Measurements from ENCODE around the gene RFLNA. TPM values are rescaled to one million over a fixed set of nuclear protein-coding genes. Genes with fewer than 3 reads are reported as not detected.

The RFLNA gene
- total and polyA plus RNA-seq, 2 experiments from 2014 or later = 1.2 to 4.6 TPM

GRCh38 chr12:124347335-124347734, 52.4 kb downstream of the RFLNA start:
- Histone ChIP-seq H3K79me2 (ENCODE audit: insufficient read depth) (peaks cover 76% of the 10 kb centered on the region), H3K27me3 (replicated peaks; ENCODE audit: insufficient read depth) (no peaks in the 10 kb centered on the region), H4K20me1 (ENCODE audit: insufficient read depth) (no peaks in the 10 kb centered on the region), H3K9ac (no peak overlapping the region), H2AFZ (no peak overlapping the region), H3K36me3 (ENCODE audit: low read depth) (peaks cover 73% of the 10 kb centered on the region), H3K9me2 (ENCODE audit: insufficient read depth) (no peaks in the 10 kb centered on the region), H3F3A (ENCODE audit: insufficient read depth) (peaks cover 16% of the 10 kb centered on the region; the same call in 1 of the 2 replicates), H3K9me3 (ENCODE audit: low read depth) (no peaks in the 10 kb centered on the region), H3K27ac (no peak overlapping the region), H3K4me1 (ENCODE audit: insufficient read depth) (no peaks in the 10 kb centered on the region), H3K4me2 (ENCODE audit: unreplicated experiment) (no peak overlapping the region), H3K4me3 (no peak overlapping the region)
- in situ Hi-C loops (cut with MboI) = no loop called here
- 92 to 95% methylated on average over 9 of the region's 9 CpGs for WGBS, 2 experiments (ENCODE audit: low coverage in 1 of 2, low lambda C conversion rate in 2 of 2, missing lambda C conversion rate in 2 of 2)
- no peak for DNase-seq
- TF ChIP-seq EZH2 (IDR thresholded peaks at IDR 0.05; ENCODE audit: insufficient read depth, poor library complexity, severe bottlenecking) (no peak), EZH2phosphoT487 (IDR thresholded peaks at IDR 0.05; ENCODE audit: insufficient read depth, low read depth) (no peak)

DNA sequence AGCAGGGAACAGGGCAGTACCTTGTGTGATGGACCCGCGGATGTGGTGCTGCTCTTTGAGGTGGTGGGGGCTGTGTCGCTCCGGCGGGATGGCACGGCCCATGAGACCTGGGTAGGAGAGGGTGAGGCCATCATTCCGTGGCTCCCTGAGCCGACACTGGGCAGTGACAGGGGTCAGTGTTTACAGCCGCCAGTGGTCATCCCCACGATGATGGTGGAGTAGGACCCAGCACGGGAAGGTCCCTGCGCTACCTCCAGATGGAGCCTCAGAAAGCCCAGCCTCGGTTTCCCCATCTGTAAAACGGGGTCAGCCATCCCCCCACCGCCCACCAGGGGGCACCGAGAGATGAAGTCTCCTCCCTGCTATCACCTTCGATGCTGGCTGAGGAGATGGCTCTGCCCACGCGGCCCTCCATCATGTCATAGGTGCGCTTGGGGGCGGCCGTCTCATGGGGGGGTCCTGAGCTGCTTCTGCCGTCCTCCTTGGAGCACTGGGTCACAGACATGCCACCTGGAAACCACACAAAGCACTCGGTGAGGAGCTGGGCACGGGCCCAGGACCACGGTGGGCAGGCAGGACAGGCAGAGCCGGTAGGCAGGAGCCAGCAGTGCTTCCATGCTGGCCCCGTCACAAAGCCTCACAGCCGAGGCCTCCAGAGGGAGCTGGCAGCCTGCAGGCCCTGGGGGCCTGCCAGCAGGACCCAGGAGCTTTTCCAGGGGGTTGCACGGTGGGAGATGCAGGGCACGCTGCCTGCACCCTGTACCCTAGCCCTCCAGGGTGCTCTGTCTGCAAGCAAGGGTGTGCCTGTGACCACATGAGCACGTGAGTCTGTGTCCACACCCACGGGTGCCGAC, 53.1 kb downstream of the RFLNA start:
- Histone ChIP-seq H3K4me2 (ENCODE audit: unreplicated experiment) (no peak overlapping the region), H3K79me2 (ENCODE audit: insufficient read depth) (peaks cover 76% of the 10 kb centered on the region), H3K9me2 (ENCODE audit: insufficient read depth) (no peaks in the 10 kb centered on the region), H3K9ac (no peak overlapping the region), H3K27me3 (replicated peaks; ENCODE audit: insufficient read depth) (no peaks in the 10 kb centered on the region), H3K4me1 (ENCODE audit: insufficient read depth) (no peaks in the 10 kb centered on the region), H3K9me3 (ENCODE audit: low read depth) (no peaks in the 10 kb centered on the region), H3K4me3 (no peak overlapping the region), H4K20me1 (ENCODE audit: insufficient read depth) (no peaks in the 10 kb centered on the region), H3K27ac (no peak overlapping the region), H3F3A (ENCODE audit: insufficient read depth) (peaks cover 21% of the 10 kb centered on the region; the same call in 1 of the 2 replicates), H3K36me3 (ENCODE audit: low read depth) (peaks cover 73% of the 10 kb centered on the region), H2AFZ (no peak overlapping the region)
- DNase-seq = peak; percentile 26
- WGBS, 2 experiments (ENCODE audit: low coverage in 1 of 2, low lambda C conversion rate in 2 of 2, missing lambda C conversion rate in 2 of 2) = 75% methylated on average over 33 to 34 of the region's 34 CpGs
- TF ChIP-seq EZH2phosphoT487 (IDR thresholded peaks at IDR 0.05; ENCODE audit: insufficient read depth, low read depth) (no peak), EZH2 (IDR thresholded peaks at IDR 0.05; ENCODE audit: insufficient read depth, poor library complexity, severe bottlenecking) (no peak)
- in situ Hi-C loops (cut with MboI) = no loop called here

GRCh38 chr12:124348659-124349380, 53.9 kb downstream of the RFLNA start:
- in situ Hi-C loops (cut with MboI) = no loop called here
- H3K9ac ChIP-seq = no peak overlapping the region
- peaks cover 73% of the 10 kb centered on the region for H3K36me3 ChIP-seq (ENCODE audit: low read depth)
- DNase-seq = no peak
- H3K9me3 ChIP-seq (ENCODE audit: low read depth) = no peaks in the 10 kb centered on the region
- H4K20me1 ChIP-seq (ENCODE audit: insufficient read depth) = no peaks in the 10 kb centered on the region
- H3K27ac ChIP-seq = no peak overlapping the region
- H3K4me3 ChIP-seq = no peak overlapping the region
- 86 to 88% methylated on average over 32 of the region's 32 CpGs for WGBS, 2 experiments (ENCODE audit: low coverage in 1 of 2, low lambda C conversion rate in 2 of 2, missing lambda C conversion rate in 2 of 2)
- no peaks in the 10 kb centered on the region for H3K9me2 ChIP-seq (ENCODE audit: insufficient read depth)
- peaks cover 22% of the 10 kb centered on the region; the same call in 1 of the 2 replicates for H3F3A ChIP-seq (ENCODE audit: insufficient read depth)
- no peaks in the 10 kb centered on the region for H3K27me3 ChIP-seq (replicated peaks; ENCODE audit: insufficient read depth)
- no peak overlapping the region for H2AFZ ChIP-seq
- peaks cover 78% of the 10 kb centered on the region for H3K79me2 ChIP-seq (ENCODE audit: insufficient read depth)
- no peaks in the 10 kb centered on the region for H3K4me1 ChIP-seq (ENCODE audit: insufficient read depth)
- TF ChIP-seq EZH2 (IDR thresholded peaks at IDR 0.05; ENCODE audit: insufficient read depth, poor library complexity, severe bottlenecking) = no peak
- no peak for TF ChIP-seq EZH2phosphoT487 (IDR thresholded peaks at IDR 0.05; ENCODE audit: insufficient read depth, low read depth)
- H3K4me2 ChIP-seq (ENCODE audit: unreplicated experiment) = no peak overlapping the region

GRCh38 chr12:124350491-124350890, 55.6 kb downstream of the RFLNA start:
- H3K27me3 ChIP-seq (replicated peaks; ENCODE audit: insufficient read depth) = no peaks in the 10 kb centered on the region
- no peaks in the 10 kb centered on the region for H3K4me1 ChIP-seq (ENCODE audit: insufficient read depth)
- H2AFZ ChIP-seq = no peak overlapping the region
- WGBS, 2 experiments (ENCODE audit: low coverage in 1 of 2, low lambda C conversion rate in 2 of 2, missing lambda C conversion rate in 2 of 2) = 94% methylated on average over 15 to 18 of the region's 18 CpGs
- no peaks in the 10 kb centered on the region for H4K20me1 ChIP-seq (ENCODE audit: insufficient read depth)
- H3K79me2 ChIP-seq (ENCODE audit: insufficient read depth) = peaks cover 89% of the 10 kb centered on the region
- H3K9me3 ChIP-seq (ENCODE audit: low read depth) = no peaks in the 10 kb centered on the region
- no peak overlapping the region for H3K27ac ChIP-seq
- H3K4me3 ChIP-seq = no peak overlapping the region
- peaks cover 22% of the 10 kb centered on the region; the same call in 1 of the 2 replicates for H3F3A ChIP-seq (ENCODE audit: insufficient read depth)
- H3K9ac ChIP-seq = no peak overlapping the region
- peaks cover 71% of the 10 kb centered on the region for H3K36me3 ChIP-seq (ENCODE audit: low read depth)
- TF ChIP-seq EZH2 (IDR thresholded peaks at IDR 0.05; ENCODE audit: insufficient read depth, poor library complexity, severe bottlenecking) (no peak), EZH2phosphoT487 (IDR thresholded peaks at IDR 0.05; ENCODE audit: insufficient read depth, low read depth) (no peak)
- H3K9me2 ChIP-seq (ENCODE audit: insufficient read depth) = no peaks in the 10 kb centered on the region
- H3K4me2 ChIP-seq (ENCODE audit: unreplicated experiment) = no peak overlapping the region
- in situ Hi-C loops (cut with MboI) = no loop called here
- DNase-seq = no peak
